ENCODE results near the gene FSIP2.

FSIP2 gene, protein sequence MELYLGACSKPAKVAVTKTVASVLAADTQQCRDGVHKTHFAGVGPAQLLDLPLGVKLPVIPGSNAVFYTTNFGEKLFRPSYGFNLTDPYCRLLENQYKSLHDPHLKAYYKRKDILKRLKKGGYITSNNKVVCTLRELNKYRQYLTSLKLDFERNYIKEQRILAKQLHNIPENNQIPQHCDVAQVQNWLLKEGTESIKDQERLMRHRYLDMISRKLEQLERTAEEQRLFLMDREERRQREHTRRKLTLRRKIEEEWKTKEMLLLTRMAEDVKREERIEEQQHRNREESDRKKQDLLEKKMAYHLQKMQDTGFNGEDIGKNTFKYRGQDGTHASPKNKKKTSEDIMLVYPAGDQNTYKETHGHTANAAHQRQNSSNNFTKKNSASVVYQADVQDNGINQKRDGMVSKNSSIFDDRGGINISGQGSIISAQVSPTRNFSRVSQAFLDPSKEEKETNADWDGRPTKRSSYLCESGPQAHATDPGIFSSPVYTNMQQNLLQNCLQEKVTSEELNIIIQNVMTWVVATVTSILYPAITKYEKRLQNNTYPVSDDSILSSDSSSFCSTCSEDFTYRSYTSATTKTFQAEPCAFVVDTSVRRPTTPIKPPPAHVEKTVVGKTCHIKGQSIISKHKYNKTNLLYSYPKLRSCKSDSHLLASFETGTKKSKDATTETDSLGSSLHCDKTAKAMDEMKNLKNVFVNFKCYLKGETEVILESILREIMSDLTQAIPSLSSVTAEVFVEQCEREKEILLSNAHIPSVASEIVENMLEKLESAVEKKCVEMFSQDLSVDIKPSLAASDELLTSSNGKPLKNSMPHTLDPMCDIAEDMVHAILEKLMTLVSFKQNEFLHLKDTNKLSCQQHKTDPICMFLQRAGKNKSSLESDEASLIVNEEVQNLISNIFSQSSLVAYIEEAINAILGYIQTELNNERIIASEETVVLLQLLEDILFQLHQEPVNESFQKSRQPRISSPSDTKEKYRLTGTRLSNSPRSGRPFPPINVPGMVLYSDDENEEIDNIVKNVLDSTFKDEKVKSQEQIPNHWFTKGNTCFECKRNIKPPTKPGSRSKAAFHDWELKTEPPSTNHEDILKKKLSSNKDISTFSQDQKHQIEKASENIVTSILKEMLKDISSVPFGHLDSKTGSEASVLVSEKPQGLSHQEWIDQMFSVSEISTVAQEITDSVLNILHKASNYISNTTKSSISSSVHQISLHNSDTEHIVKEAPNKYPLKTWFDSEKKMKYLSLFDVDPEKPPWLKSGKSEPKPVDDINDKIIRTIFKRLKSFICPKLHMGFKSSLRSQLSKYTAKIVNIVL (N-terminal part only)

DNA sequence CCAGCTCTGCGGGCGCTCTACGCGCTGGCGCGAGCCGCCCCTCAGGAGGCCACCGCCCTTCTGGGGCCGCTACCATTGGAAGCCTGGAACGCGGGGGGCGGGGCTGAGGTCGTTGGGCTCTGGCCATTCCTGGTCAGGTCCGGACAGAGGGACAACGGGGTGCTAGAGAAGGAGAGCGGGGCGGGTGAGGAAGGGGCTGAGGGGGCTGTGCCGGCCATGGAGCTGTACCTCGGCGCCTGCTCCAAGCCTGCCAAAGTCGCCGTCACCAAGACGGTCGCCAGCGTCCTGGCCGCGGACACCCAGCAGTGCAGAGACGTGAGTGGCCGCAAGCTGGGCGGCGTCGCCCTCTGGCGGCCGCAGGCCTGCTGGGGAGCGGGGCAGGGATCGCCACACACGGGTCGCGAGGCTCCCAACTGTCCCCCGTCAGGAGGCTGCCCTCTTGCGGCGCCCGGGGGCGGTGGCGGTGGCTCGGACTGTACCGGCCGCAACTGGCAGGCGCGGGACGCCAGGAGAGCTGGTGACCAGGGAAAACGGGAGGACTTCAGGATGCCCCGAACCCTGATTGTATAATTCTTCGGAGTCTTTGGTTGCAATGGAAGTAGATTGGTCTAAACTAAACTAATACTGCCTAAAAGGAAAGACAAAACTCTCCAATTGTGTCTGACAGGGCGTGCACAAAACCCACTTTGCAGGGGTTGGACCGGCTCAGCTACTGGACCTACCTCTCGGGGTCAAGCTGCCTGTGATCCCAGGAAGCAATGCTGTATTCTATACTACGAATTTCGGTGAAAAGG is at the start of gene FSIP2:
FSIP2 (plus strand) TSS at position 126 of the 794 bp plus-strand sequence; CDS start at position 217, 91 bp downstream.
- no peak for DNase-seq (ENCODE audit: low spot score)

DNA sequence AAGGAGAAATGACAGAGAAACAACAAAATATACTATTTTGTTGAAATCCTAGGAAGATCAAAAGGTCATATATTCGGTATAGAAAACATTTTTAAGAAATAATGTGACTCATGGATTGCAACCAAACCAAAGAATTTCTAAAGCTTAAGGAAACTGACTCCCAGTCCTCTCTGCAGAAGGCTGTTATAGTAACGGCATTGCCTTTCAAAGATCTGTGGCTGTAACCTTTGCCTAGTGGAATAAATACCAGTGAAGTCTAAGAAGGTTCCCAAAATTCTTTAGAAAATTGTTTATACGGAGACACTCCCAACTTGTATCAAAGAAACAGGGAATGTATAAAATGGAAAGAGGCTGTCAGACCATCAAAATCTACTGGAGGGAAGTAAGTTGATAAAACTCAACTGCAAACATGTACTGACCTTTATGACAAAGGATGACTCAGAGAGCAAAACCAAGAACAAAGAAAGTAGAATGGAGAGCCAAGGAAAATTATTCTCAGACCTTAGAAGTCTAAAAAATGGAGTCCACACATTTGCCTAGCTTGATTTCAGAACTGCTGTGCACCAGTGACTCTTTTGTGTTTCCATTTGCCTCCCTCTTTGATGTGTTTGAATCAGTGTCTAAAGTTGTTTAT is 48.6 kb upstream of the FSIP2 start:
- no peak for DNase-seq (ENCODE audit: low spot score)

DNA sequence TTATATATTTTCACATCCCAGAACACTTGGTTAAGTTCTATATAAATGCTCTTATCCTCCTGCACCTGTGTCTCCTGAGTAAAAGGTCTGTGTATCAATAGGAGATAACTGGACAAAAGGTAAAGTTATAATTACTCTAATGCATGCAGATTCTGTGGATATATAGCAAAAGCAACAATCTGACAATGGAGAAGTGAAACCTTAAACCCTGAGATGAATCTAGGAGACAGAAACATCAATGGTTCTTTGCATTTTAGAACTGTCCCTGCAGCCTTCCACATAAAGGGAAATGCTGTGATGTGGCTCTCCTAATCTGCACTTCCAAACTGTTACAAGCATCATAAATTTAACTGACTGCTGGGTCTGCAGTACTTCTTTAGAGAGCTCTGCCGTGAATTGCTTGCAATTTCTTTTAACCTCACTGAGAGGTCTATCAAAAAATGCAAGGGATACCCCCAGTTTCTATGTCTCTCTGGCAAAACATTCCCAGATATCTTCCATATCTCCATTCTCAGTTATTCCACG is 42.8 kb upstream of the FSIP2 start:
- no peak for DNase-seq (ENCODE audit: low spot score)

DNA sequence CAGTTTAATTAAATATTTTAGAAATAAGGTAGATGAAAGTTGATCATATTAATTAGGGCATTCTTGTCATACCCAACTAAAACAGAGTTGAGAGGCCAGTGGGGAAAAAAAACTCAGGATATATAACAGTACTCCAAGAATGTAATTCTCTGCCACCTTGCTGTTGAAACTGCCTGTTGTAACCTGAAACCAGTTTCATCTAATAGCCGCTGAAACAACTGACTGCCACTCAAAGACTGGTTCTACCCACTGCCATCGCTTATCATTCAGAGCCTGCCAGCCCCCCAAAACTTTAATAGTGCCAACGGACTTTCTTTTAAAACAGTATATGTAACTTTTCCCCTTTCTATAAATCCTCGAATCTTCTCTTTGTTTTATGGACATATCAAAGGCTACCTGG is 37.7 kb upstream of the FSIP2 start:
- no peak for DNase-seq (ENCODE audit: low spot score)

DNA sequence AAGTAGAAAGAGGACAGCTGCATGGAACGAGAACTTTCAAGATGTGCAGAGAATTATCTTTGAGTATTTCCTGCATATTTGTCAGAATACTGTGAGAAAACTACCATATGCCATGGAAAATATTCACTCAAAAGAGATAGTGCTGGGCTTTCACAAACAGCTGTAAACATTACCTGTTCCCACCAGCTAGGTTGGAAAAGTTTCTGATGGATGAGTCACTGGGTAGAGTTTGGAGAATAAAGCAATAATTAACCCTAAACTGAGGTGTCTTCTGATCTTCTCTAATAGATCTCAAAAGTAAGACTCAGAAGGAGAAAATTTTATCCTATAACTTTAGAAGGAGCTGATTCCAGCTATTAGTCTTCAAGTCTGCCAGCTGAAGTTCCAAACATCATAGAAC is 3.9 kb upstream of the FSIP2 start:
- no peak for DNase-seq (ENCODE audit: low spot score)

DNA sequence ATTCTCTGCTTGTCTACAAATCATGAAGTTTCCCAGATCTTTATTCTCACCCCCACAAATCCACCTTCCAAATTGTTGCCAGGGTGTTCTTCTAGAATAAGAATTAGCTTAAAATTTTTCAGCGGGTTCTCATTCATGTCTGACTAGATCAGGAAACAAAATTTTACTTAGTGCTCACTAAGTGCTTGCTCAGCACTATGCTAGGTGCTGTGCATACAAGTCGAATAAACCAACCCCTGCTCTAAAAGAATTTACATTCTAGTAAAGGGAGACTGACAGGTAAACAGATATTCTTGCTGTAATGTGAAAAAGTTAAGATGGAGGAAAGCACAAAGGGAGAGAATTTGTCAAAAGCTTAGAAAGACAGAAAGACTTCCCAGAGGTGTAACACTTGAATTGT is 2.4 kb upstream of the FSIP2 start:
- DNase-seq (ENCODE audit: low spot score) = no peak

DNA sequence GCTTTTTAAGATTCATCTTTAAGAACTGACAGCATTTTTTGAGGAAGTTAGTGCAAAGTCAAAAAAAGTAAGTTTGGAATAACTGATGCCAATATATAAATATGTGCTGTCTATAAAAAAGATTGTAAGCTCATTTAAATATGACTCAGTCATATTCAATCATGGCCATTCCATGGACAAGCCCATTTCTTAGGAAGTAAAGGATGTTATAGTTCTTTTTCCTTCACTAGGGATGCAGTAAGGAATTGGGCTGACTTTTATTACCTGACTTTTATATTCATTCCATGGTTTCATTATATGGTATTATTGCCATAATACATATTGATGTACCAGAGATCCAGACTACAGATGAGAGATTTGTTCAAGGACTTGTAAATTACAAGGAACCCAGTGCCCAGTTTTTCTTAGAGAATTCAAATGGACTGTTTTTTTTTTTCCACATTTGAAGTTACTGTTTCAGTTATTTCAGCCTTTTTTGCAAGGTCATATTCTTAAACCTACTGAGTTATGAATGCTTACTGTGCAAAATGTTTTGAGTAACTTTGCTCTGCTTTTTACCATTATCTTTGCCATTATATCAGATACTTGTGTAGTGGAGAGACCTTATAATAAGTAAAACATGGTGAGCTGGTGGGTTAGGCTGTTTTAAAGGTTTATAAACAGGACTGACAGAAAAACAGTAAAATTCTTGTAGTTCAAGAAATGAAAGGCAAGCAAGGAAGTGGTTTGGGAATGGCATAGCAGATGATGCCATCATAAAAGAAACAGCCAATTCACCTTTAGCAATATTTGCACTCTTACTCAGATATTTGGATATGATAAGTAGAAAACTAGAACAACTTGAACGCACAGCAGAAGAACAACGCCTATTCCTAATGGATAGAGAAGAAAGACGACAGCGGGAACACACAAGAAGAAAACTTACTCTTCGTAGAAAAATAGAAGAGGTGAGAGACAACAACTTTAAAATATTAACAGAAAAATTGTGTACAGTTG is 7.6 kb downstream of the FSIP2 start:
- DNase-seq (ENCODE audit: low spot score) = no peak

DNA sequence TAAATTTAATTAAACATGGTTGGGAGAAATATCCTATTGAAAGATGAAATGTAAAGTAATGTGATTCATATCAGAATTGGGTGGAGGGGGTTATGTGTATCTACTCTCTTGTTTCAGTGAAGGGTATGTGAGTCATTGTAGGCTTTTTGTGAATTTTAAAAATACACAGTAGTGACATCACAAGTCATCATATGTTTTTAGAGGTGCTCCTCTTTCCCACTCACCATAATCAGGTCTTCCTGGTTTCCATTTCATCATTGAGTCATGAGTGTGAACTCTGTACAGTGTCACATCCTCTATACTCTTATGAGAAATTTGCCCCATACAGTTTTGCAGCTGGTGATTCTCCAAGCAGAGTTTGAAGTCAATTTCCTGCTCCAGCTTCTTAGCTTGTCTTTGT is 18.8 kb downstream of the FSIP2 start:
- no peak for DNase-seq (ENCODE audit: low spot score)

DNA sequence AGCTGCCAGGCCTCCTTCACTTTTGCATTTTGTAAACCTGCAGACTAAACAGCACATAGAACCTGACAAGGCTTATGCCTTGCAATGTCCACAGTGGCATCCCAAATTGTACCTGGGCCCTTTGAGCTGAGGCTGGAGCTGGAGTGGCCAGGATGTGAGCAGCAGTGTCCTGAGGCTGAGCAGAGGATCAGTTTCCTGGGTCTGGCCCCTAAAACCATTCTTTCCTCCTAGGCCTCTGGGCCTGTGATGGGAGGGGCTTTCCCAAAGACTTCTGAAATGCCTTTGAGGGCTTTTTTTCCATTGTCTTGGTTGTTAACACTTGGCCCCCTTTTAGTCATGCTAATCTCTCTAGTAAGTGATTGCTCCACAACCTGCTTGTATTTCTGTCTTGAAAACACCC is 32.8 kb downstream of the FSIP2 start:
- DNase-seq (ENCODE audit: low spot score) = no peak

DNA sequence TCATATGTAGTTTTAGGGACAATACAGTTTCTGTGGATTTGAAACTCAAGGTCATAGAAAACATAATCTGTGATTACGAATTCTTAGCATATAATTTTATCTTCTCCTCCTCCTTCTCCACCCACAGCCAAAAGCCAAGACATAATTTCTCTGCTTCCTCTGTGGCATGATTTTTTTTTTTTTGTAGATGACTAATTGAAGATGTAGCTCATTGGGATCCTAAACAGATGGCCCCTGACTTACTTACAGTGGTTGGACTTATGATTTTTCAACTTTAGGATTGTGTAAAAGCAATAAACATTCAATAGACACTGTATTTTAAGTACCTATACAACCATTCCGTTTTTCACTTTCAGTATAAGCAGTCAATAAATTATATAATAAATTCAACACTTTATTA is 42.3 kb downstream of the FSIP2 start:
- no peak for DNase-seq (ENCODE audit: low spot score)

DNA sequence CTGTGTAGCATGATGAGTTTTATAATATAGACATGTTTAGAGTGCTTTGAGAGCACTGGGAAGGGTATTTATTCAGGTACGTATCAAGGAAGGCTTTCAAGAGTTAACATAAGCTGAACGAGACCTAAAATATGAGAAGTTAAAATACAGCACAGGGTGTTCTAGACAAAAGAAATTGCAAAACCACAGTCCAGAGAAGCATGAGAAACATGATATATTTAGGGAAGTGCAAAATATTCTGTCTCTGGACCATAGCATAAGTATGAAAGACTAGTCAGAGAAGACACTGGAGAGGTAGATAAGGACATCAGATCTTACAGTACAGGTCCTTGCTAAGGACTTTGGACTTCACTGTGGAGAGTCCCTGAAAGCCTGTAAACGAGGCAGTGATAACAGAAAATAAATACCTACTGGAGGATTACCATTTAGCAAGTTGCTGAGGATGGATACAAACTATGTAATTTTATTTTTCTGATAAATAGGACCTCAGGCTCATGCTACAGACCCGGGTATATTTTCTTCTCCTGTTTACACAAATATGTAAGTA is 43.7 kb downstream of the FSIP2 start:
- DNase-seq (ENCODE audit: low spot score) = no peak

DNA sequence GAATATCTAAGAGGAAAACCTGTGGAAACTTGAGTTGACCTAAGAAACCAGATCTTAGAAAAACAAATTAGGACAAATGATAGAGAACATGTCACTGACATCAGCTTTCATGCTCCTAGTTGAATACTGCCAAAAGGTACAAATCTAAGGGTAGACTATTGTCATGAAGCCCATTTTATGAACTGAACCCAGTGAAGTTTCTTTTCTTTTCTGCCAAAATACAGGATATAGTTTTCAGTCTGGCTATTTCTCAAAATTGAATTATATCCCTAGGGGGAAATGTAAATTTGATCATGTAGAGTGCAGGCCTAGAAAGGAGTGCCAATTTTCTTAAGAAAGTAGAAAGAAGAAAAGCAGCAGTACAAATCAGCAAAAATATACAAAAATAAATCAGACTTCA is 46.6 kb downstream of the FSIP2 start:
- no peak for DNase-seq (ENCODE audit: low spot score)

DNA sequence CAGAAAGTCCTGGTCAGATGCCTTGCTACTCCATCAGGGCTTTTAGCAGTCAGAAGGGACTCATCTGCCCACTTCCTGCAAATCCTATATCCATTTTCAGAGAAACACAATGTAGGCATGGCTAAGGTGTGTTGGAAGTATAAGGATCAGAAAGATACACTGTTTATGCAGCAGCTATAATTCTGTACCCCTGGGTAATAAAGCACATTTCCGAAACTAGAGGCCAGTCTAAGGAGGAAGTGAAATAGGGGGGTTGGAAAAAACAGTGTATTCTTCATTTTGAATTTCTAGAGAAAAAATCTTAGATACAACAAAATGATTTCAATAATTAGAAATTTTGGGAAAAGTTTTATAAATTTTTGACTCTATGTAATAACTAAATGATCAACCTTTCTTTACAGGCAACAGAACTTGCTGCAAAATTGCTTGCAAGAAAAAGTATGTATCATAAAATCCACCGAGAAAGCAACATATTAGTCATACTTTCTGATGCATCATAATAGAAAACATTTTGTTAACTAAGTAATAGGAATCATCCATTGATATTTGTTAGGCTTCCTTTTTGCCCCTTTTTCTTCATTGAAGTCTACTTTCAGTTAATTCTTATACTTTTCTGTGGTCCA is 47.4 kb downstream of the FSIP2 start:
- no peak for DNase-seq (ENCODE audit: low spot score)

DNA sequence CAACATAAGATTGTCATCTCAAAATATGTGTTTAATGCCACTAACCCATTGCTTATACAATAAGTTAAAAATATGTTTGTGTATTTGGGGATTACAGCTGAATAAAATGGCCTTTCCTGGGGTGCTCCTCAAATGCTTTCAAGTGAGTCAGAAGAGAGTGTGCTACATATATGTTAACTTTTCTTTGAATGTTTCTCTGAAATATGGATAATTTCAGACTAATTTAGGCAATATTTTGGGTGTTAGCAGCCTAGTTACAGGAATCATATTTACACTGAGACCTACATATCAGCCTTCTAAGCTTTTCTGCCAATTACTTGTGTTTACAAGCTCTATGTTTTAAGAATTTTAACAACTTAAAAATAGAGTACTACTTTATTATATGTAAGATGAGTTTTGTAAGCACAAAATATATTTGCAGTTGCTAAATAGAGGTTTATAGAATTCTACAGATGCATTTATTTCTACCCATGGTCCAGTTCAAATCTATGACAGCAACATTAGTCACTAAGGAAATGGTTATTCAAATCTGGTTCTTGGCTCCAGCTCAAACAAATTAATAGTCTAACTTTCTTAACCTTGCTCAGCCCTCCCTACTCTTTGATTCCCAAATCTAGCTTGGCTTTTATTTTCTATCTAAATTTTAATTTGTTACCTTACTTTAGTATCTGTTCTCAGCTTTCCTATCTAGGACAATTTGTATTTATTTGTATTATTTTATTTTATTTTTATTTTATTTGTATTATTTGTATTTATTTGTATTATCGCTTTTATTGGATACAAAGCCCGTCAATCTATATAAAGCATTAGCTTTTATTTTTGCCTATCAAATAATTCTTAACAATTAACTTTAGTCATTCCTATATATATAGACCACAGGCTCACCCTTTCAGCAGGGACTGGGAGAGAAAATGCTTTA is 48.9 kb downstream of the FSIP2 start:
- no peak for DNase-seq (ENCODE audit: low spot score)

DNA sequence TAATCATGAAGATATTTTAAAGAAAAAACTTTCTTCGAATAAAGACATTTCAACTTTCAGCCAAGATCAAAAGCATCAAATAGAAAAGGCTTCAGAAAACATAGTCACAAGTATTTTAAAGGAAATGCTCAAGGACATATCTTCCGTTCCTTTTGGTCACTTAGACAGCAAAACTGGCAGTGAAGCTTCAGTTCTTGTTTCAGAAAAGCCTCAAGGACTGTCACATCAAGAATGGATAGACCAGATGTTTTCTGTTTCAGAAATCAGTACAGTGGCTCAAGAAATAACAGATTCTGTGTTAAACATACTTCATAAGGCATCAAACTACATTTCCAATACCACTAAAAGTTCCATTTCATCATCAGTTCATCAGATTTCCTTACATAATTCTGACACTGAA is 51.8 kb downstream of the FSIP2 start:
- DNase-seq (ENCODE audit: low spot score) = no peak

DNA sequence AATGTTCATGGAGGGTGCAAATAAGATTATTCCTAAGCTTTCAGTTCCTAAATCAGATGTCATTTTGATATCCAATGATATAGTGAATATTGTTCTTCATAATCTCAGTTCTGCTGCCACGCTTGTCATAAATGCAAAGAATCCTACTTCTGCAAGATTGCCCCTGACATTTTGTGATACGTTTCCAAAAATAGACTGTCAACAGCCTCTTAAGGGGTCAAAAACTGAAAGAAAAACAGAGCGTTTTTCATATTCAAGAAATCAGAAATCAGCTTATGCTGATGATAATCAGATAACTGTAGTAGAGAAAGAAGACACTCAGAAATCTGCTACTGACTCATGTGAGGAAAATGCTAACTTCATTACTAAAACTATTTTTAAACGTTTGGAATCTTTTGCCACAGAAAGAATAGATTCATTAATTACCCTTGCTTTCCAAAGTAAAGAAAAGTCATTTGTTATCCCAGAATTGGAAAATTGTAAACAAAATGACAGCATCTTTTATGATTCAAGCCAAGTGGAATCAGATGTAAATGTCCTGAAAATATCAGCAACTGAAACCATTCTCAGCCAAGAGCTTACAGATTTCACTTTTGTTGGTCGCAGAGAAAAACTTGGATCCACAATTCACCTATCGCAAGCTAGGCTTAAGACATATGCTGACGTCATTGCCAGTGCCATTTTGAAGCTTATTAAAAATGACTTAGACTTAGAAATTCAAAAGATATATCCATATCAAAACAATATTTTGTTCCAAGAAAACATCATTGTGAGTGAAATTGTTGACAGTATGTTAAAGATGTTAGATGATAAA is 55.1 kb downstream of the FSIP2 start:
- no peak for DNase-seq (ENCODE audit: low spot score)

DNA sequence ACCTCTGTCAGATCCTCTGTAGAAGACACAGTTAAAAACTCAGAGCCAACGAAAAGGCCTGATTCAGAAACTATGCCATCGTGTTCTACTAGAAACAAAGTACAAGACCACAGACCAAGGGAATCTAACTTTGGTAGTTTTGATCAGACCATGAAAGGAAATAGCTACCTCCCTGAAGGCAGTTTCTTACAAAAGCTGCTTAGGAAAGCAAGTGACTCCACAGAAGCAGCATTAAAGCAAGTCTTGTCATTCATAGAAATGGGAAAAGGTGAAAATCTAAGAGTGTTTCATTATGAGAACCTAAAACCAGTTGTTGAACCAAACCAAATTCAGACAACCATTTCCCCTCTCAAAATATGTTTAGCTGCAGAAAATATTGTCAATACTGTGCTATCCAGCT is 58.2 kb downstream of the FSIP2 start:
- no peak for DNase-seq (ENCODE audit: low spot score)

Data from CD4-positive, alpha-beta T cell treated with Interleukin-6 at 100 ng/mL for 8 hours (primary cell).